HG03139 (cell line): ENCODE results near the gene CYFIP1.

Experiments
- ATAC-seq: cut with Tn5 transposase; IDR thresholded peaks from one replicate; pipeline ENCODE4 v1.9.1; 2021; ENCODE audit not compliant: unreplicated experiment

The CYFIP1 gene

GRCh38 chr15:22918596-22919140 is 61.5 kb downstream of the CYFIP1 start:
- no peak for ATAC-seq

- ATAC-seq: no peak
Measured at GRCh38 chr15:22918056-22918455, 62.1 kb downstream of the CYFIP1 start.

- ATAC-seq: no peak
Measured at GRCh38 chr15:22917556-22917955, 62.6 kb downstream of the CYFIP1 start.

DNA sequence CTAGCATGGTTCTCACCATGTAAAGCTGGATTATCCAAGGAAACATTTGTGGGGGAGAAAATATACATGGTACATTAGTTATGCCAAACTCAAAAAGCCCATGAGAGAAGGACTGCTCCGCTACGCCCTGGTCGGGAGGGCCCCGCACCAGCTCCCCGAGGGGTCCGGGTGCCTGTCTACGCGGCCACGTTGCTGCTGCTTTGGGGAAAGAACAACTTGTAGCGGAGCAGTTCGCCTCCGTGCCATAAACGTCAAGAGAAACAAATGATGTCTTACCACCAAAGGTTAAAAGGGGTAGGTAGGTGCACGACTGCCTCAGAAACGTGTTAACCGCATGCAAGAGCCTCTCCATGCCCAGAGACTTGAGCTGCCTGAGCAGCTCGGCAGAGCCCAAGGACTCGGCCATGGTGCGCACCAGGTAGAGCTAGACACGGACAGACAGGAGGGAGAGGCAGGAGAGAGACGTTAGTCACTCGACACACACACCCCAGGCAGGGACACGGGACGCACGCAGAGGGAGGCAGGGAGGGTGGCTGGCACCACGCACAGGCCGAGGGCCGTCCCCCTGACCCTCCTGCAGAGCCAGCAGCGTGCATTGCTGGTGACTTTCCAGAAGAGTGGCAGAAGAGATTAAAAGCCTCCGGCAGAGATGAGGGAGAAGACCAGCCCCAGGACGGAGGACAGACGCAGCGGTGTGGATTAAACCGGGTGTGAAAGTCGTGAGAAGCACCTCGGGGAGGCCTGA is 63.4 kb downstream of the CYFIP1 start:
- no peak for ATAC-seq

GRCh38 chr15:22915866-22916515 is 64.2 kb downstream of the CYFIP1 start:
- no peak for ATAC-seq

DNA sequence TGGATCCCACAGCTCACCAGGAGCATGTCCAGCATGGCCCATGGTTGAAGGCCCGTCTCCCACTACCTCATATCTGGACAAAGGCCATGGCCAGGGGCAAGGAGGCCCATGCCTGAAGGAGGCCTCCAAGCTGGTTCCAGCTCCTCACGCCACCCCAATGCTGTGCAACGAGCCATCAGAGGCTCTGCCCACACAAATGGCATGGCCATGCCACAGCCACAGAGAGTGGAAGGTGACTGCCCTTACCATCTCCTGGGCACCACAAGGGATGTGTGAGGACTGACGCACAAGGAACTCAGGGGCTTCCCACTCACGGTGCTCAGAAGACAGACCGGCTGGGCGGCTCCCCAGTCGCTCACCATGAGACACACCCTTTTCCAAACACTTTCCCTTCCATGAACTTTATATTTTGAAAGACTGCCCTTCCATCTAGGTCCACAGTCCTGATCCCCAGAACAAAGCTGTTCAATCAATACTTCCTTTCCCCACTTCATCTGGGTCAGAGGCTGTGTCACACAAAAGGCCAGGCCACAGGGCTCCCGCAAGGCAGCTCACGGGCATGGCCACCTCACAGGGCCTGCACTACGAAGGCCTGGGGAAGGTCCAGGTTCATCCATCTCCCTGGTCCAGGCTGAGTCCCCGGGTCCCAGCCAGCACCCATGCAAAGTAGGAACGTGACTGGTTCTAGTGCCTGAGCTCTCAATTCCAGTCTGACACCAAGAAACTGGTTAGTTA is 66.4 kb downstream of the CYFIP1 start:
- no peak for ATAC-seq

- ATAC-seq: no peak
Measured at GRCh38 chr15:22912256-22912655, 67.9 kb downstream of the CYFIP1 start.

GRCh38 chr15:22911306-22911705 is 68.9 kb downstream of the CYFIP1 start:
- ATAC-seq: no peak

GRCh38 chr15:22908830-22909229 is 71.3 kb downstream of the CYFIP1 start:
- no peak for ATAC-seq

DNA sequence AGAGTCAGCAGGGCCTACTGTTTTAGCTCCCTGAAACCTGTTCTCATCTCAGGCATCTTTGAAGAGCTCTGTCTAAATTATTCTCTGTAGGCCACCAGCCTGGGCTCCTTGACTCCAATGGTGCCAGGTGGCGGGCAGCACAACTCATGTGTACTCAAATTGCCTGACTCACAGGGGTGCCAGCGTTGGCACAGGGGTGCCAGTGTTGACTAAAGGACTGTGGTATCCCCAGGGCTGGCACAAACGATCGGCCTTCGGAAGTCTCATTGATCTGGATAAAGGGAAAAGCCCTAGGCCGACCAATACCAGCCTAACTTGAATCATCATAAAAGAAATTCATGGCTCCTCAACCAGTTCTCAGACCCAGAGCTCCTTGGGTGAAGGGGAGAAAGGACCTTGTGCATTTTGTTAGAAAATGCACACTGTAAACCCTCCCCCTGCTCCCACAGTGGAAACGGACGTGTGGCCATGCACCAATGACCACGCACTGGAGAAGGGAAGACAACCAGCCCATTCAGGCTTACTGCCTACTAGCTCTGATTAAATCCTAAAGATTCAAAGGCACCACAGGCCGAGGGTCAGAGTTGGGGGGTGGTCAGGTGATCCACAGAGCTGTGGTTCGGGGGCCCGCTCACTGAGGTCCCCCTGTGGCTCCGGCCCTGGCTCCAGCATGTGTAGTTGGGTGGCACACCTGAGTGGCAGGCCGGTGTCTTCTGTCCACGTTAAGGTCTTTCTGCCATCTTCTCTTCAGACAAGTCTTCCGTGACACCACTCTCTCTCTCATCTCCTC is 72.8 kb downstream of the CYFIP1 start:
- no peak for ATAC-seq

DNA sequence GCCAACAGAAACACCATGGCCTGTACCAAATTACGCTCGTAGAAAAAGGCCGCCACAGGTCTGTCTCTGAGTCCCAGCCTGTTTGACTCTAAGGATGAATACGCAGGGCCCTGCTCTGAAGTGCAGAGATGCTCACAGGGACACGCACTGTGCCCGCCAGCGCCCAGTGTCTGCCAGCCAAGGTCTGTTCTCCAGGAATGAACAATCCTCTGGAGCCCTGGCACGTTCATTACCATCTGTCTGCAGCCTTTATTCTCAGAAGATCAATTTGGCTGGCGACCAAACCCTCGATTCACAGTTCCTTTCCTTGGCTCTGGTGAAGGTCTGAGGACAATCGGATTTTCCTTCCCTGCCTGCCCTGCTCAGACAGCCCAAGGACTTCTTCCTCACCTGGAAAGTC is 75.4 kb downstream of the CYFIP1 start:
- ATAC-seq: no peak

DNA sequence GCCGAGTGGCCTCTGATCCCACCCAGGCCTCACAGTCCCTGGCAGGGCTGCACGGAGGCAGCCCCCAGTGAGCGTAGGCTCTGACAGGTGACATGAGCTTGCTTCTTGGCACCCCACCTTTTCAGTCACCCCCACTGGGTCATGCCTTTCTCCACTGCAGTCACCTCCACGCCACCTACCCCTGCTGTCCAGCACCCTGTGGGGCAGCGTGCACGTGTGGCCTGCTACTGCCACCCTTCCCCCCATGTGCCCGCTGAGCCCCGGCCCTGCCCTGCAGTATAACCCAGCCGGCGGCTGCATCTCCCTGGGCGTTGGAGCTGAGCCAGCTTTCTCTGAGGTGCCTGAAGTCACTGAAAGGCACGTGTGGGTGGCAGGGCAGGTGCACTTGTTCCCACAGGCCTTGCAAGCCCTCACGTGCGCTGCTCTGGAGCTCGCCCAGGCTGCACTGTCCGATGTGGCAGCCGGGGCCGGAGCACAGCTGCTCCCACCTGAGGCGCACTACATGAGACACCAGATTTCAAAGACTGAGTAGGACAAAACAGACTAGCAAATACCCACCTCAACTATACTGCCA is 76.1 kb downstream of the CYFIP1 start:
- no peak for ATAC-seq

GRCh38 chr15:22903427-22903826 is 76.7 kb downstream of the CYFIP1 start:
- no peak for ATAC-seq

GRCh38 chr15:22902981-22903380 is 77.2 kb downstream of the CYFIP1 start:
- no peak for ATAC-seq

GRCh38 chr15:22902578-22902977 is 77.6 kb downstream of the CYFIP1 start:
- ATAC-seq: no peak

DNA sequence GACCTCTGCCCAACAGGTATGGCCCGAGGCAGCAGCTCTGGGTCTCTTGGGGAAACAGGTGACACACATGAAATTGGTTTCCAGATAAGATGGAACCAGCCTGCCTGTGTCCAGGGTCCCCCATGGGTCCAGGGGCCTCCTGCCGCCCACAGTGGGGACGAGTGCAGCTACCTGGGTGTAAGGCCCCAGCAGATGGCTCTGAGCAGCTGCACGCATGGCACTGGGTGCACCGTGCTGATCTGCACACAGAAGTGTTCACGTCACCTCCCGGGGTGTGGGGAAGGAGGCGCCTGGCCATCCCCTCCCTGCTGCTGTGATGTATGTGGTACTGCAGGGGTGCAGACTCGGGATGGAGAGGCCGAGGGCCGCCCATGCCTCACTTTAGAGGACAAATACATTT is 78.1 kb downstream of the CYFIP1 start:
- ATAC-seq: no peak

DNA sequence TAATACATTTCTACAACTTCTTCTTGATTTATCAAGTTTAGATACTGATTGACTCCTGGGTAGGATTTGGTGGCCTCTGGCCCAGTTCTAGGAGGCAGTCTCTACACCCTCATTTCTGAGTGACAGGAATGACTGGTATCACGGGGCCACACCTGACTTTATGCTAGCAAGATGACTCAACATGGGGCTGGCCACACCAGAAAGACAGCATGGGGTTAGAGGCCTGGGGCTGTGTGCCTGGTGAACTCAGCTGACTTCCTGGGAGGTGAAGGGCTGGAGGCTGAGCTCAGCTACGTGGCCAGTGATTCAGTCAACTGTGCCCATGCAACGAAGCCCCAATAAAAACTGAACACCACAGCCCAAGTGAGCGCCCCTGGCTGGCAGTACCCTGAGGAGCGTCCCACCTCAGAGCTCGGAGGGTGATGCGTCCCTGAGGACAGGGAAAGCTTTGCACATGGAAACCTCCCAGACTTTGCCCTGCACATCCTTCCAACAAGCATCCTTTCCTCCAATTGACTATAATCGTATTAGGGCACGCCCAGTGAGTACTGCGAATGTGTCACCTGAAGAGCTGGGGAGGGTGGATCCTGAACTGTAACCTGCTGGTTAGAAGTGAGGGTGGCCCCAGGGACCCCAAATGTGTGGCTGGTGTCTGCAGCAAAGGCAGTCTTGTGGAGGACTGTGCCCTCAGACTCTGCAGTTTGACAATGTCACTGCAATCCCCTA is 84.5 kb downstream of the CYFIP1 start:
- ATAC-seq: no peak

- no peak for ATAC-seq
Measured at GRCh38 chr15:22893881-22894280, 86.3 kb downstream of the CYFIP1 start.

DNA sequence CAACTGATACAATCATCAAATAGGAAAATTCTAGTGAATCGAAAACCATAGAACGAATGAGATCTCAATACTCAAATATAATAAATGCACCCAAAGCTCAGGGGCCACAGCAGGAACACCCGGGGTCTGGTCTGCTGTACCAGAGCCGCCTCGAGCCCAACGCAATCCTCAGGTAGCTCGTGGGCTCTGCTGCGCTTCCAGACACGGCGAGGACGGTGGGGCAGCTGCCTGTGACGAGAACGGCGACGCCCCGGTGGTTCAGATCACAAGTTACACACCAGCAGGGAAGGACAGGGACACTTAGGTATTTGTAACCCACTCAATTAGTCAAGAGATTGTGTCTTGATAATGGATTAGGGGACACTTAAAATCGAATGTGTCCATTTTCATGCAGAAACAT is 87.1 kb downstream of the CYFIP1 start:
- no peak for ATAC-seq

DNA sequence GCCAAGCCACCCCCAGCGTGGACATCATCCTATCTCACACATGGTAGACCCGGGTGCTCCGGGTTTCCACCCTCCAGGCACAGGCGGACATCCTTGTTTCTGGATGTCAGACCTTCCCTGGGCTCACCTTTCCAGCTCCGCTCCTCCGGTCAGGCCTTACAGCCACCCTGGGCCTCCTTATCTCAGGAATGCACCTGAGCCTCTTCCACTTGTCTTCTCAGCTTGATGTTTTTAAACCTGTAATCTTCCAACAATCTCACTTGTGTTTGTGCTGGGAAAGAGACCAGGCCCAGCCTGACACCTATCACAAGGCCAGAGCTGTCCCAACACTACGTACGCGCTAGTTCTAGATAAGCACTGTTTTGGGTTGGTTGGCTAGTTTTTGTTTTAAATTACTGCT is 87.8 kb downstream of the CYFIP1 start:
- no peak for ATAC-seq
